AG10803 (cell line): Measurements from ENCODE around the gene IL1RAPL2.

Experiments
- DNase-seq: peaks from one replicate; pipeline ENCODE4 v3.0.0; 2010; ENCODE audit warnings: low read depth
- H3K4me3 ChIP-seq: 2 replicates; pipeline ENCODE4 v1.5.1; 2011; ENCODE audit warnings: mild to moderate bottlenecking, low read length, control low read depth
- TF ChIP-seq, protein P1 (sequence below): conservative IDR thresholded peaks from 2 replicates; pipeline ENCODE4 v1.5.1; 2011; ENCODE audit warnings: mild to moderate bottlenecking, low read length, control low read depth, inconsistent platforms

IL1RAPL2 gene

GRCh38 chrX:105051364-105051763, 485.4 kb downstream of the IL1RAPL2 start:
- TF ChIP-seq, protein P1, sequence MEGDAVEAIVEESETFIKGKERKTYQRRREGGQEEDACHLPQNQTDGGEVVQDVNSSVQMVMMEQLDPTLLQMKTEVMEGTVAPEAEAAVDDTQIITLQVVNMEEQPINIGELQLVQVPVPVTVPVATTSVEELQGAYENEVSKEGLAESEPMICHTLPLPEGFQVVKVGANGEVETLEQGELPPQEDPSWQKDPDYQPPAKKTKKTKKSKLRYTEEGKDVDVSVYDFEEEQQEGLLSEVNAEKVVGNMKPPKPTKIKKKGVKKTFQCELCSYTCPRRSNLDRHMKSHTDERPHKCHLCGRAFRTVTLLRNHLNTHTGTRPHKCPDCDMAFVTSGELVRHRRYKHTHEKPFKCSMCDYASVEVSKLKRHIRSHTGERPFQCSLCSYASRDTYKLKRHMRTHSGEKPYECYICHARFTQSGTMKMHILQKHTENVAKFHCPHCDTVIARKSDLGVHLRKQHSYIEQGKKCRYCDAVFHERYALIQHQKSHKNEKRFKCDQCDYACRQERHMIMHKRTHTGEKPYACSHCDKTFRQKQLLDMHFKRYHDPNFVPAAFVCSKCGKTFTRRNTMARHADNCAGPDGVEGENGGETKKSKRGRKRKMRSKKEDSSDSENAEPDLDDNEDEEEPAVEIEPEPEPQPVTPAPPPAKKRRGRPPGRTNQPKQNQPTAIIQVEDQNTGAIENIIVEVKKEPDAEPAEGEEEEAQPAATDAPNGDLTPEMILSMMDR, result no peak
- H3K4me3 ChIP-seq, result no peak overlapping the region
- no peak for DNase-seq

- TF ChIP-seq, protein P1, result no peak
- DNase-seq, result no peak
- H3K4me3 ChIP-seq, result no peak overlapping the region
Observed at GRCh38 chrX:105052926-105053325, 486.9 kb downstream of the IL1RAPL2 start.

GRCh38 chrX:105063743-105064142, 497.7 kb downstream of the IL1RAPL2 start:
- TF ChIP-seq, protein P1, result no peak
- no peak overlapping the region for H3K4me3 ChIP-seq
- no peak for DNase-seq

GRCh38 chrX:105098201-105098600, 532.2 kb downstream of the IL1RAPL2 start:
- TF ChIP-seq, protein P1, result no peak
- H3K4me3 ChIP-seq, result no peak overlapping the region
- DNase-seq, result no peak

GRCh38 chrX:105098812-105099211, 532.8 kb downstream of the IL1RAPL2 start:
- TF ChIP-seq, protein P1, result no peak
- H3K4me3 ChIP-seq, result no peak overlapping the region
- DNase-seq, result no peak

DNA sequence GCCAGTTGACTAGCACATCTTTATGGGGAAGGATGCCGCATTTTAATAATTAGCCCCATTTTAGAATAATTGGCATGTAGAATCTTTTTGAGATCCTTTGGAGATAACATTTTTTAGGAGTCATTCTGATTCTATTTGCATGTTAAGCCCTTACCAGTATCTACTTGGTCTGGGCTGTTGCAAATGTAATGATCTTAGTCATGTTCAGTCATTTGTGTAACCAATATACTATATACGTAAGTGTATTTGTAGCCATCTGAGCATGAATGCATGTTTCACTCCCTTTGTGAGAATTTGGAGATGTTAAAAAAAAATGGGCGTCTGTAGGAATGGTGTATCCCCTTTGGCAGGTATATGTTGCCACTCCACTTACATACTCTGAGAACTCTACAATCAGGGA, 535.4 kb downstream of the IL1RAPL2 start:
- no peak overlapping the region for H3K4me3 ChIP-seq
- DNase-seq, result no peak
- TF ChIP-seq, protein P1, result no peak

- H3K4me3 ChIP-seq, result no peak overlapping the region
- DNase-seq, result no peak
- TF ChIP-seq, protein P1, result no peak
Observed at GRCh38 chrX:105109936-105110335, 543.9 kb downstream of the IL1RAPL2 start.
